ENCODE results near the gene TARBP1.
A peak's percentile ranks its signal among the peaks of the same experiment; 100 is the strongest.
"Not testable (repeated sequence)": the region's sequence is repeated elsewhere in the genome, so short reads cannot be mapped to it uniquely, and the experiment has no call there.

TARBP1 gene

DNA sequence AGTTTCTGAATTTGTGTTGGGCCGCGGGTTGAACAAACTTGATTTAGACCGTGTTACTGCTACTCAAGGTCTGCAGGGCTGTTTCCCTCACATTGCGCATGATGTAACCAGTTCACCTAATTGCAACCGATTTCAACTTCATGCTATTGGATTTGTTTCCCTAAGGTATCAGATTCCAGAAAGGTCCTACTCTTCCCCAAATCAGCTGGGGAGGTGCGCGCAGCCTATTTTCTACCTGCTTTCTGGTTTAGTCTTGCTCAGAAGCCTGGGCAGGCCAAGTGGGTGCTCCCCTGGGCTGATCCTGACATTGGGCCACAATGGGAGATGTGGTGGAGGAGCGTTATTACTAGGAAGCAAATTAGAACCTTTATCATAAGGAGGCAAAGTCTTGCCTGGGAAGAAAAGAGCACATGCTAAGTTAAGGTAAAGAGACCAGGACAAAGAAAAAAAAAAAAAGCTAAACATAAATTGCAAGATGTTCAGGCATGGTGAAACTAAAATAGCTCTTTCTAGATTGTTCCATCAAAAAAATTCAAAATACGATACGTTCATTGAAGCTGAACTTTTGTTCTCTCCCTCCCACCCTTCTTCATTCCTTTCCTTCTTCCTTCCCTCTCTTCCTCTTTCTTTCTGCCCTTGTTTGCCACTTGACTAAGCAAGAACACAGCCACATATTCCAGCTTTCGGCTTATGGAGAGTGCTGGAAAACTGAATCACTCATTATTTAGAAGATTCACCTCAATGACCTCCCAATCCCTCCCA lies 28.8 kb upstream of the TARBP1 start:
- Histone ChIP-seq H3K27me3 (ENCODE audit: insufficient read depth, poor library complexity, severe bottlenecking) (no peaks in the 10 kb centered on the region), H3K4me3 (replicated peaks; ENCODE audit: insufficient read depth, low read length) (no peak overlapping the region), H3K27ac (replicated peaks) (no peak overlapping the region)
- peak; percentile 33; the same call in 1 of the 2 replicates for TF ChIP-seq SPI1 (IDR thresholded peaks at IDR 0.05; ENCODE audit: borderline replicate concordance, low read depth)
- TF ChIP-seq, protein P1, sequence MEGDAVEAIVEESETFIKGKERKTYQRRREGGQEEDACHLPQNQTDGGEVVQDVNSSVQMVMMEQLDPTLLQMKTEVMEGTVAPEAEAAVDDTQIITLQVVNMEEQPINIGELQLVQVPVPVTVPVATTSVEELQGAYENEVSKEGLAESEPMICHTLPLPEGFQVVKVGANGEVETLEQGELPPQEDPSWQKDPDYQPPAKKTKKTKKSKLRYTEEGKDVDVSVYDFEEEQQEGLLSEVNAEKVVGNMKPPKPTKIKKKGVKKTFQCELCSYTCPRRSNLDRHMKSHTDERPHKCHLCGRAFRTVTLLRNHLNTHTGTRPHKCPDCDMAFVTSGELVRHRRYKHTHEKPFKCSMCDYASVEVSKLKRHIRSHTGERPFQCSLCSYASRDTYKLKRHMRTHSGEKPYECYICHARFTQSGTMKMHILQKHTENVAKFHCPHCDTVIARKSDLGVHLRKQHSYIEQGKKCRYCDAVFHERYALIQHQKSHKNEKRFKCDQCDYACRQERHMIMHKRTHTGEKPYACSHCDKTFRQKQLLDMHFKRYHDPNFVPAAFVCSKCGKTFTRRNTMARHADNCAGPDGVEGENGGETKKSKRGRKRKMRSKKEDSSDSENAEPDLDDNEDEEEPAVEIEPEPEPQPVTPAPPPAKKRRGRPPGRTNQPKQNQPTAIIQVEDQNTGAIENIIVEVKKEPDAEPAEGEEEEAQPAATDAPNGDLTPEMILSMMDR (IDR thresholded peaks at IDR 0.05; ENCODE audit: insufficient read depth, low read length): no peak
- no peak for TF ChIP-seq POLR2AphosphoS5 (IDR thresholded peaks at IDR 0.05; ENCODE audit: low read depth)
- no peak for TF ChIP-seq REST (IDR thresholded peaks at IDR 0.05; ENCODE audit: insufficient replicate concordance, low read depth)
- no peak for DNase-seq (ENCODE audit: low read depth in 1 of 2, low spot score in 1 of 2)

- H3K27ac ChIP-seq (replicated peaks): no peak overlapping the region
- TF ChIP-seq, protein P1 (IDR thresholded peaks at IDR 0.05; ENCODE audit: insufficient read depth, low read length): no peak
- no peak for TF ChIP-seq SPI1 (IDR thresholded peaks at IDR 0.05; ENCODE audit: borderline replicate concordance, low read depth)
- TF ChIP-seq GABPA (IDR thresholded peaks at IDR 0.05; ENCODE audit: low read depth): no peak
- TF ChIP-seq POLR2AphosphoS5 (IDR thresholded peaks at IDR 0.05; ENCODE audit: low read depth): no peak
- no peak for TF ChIP-seq REST (IDR thresholded peaks at IDR 0.05; ENCODE audit: insufficient replicate concordance, low read depth)
- DNase-seq (ENCODE audit: low read depth in 1 of 2, low spot score in 1 of 2): no peak
- H3K27me3 ChIP-seq (ENCODE audit: insufficient read depth, poor library complexity, severe bottlenecking): no peaks in the 10 kb centered on the region
- H3K4me3 ChIP-seq (replicated peaks; ENCODE audit: insufficient read depth, low read length): no peak overlapping the region
These were observed 28.1 kb upstream of the TARBP1 start for GRCh38 chr1:234507089-234507488.

DNA sequence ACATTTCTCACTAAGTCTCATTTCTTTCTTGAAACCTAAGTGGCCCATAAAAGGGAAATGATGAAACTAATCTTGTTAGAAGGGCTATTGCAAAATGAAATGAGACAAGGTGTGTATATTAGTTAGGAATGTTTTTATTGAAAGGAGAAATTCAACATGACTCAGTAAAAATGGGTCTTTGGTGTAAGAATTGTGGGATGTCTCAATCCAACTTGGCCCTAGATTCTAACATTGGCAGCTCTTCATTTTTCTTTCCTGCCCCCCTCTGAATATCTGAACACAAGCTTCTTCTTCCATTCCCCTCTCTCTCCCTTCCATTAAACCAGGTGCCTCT lies 26.8 kb upstream of the TARBP1 start:
- H3K27me3 ChIP-seq (ENCODE audit: insufficient read depth, poor library complexity, severe bottlenecking): no peaks in the 10 kb centered on the region
- no peak overlapping the region for H3K4me3 ChIP-seq (replicated peaks; ENCODE audit: insufficient read depth, low read length)
- TF ChIP-seq GABPA (IDR thresholded peaks at IDR 0.05; ENCODE audit: low read depth) (no peak), SPI1 (IDR thresholded peaks at IDR 0.05; ENCODE audit: borderline replicate concordance, low read depth) (peak; percentile 47; the same call in 1 of the 2 replicates)
- DNase-seq (ENCODE audit: low read depth in 1 of 2, low spot score in 1 of 2): no peak
- peak overlapping the region; percentile 53 for H3K27ac ChIP-seq (replicated peaks)

GRCh38 chr1:234504969-234505768 lies 26.2 kb upstream of the TARBP1 start:
- Histone ChIP-seq H3K27me3 (ENCODE audit: insufficient read depth, poor library complexity, severe bottlenecking) (no peaks in the 10 kb centered on the region), H3K4me3 (replicated peaks; ENCODE audit: insufficient read depth, low read length) (no peak overlapping the region), H3K27ac (replicated peaks) (peak overlapping the region; percentile 53)
- TF ChIP-seq, protein P1 (IDR thresholded peaks at IDR 0.05; ENCODE audit: insufficient read depth, low read length): no peak
- TF ChIP-seq SPI1 (IDR thresholded peaks at IDR 0.05; ENCODE audit: borderline replicate concordance, low read depth) (no peak), REST (IDR thresholded peaks at IDR 0.05; ENCODE audit: insufficient replicate concordance, low read depth) (no peak), GABPA (IDR thresholded peaks at IDR 0.05; ENCODE audit: low read depth) (no peak), POLR2AphosphoS5 (IDR thresholded peaks at IDR 0.05; ENCODE audit: low read depth) (no peak)
- no peak for DNase-seq (ENCODE audit: low read depth in 1 of 2, low spot score in 1 of 2)

DNA sequence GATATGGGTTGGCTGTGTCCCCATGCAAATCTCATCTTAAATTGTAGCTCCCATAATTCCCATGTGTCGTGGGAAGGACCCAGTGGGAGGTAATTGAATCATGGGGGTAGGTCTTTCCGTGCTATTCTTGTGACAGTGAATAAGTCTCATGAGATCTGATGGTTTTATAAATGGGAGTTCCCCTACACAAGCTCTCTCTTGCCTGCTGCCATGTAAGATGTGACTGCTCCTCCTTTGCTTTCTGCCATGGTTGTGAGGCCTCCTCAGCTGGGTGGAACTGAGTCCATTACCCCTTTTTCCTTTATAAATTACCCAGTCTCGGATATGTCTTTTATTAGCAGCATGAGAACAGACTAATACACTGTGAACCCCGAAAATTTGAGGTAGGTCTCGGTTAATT lies 25.3 kb upstream of the TARBP1 start:
- H3K4me3 ChIP-seq (replicated peaks; ENCODE audit: insufficient read depth, low read length); DNase-seq (ENCODE audit: low read depth in 1 of 2, low spot score in 1 of 2); H3K27me3 ChIP-seq (ENCODE audit: insufficient read depth, poor library complexity, severe bottlenecking): not testable (repeated sequence)
- peak overlapping the region; percentile 53 for H3K27ac ChIP-seq (replicated peaks)

Data from HL-60 (cell line).